Neural progenitor cell (in vitro differentiated cells): ENCODE measurements around the gene FAM89A. TPM values are rescaled to one million over a fixed set of nuclear protein-coding genes. Genes with fewer than 3 reads are reported as not detected.

ENCODE experiments used
- DNase-seq: peaks from one replicate; pipeline ENCODE4 v3.0.0-alpha.2; 2016; ENCODE audit warnings: low spot score
- H2AFZ ChIP-seq: fragments of 200-600 bp; sonication (generic); replicated peaks from 2 replicates; pipeline ENCODE4 v1.6.1; 2016; ENCODE audit warnings: antibody characterized with exemption
- H3F3A ChIP-seq: fragments of 200-600 bp; sonication (generic); 2 replicates; pipeline ENCODE4 v1.6.1; 2016; ENCODE audit warnings: antibody characterized with exemption, low read depth
- H3K27ac ChIP-seq: fragments of 200-600 bp; sonication (generic); 2 replicates; pipeline ENCODE4 v1.5.1; 2016; ENCODE audit warnings: mild to moderate bottlenecking
- H3K27me3 ChIP-seq: fragments of 200-600 bp; sonication (generic); 2 replicates; pipeline ENCODE4 v1.6.1; 2016; ENCODE audit warnings: mild to moderate bottlenecking, moderate library complexity
- H3K36me3 ChIP-seq: fragments of 200-600 bp; sonication (generic); 2 replicates; pipeline ENCODE4 v1.5.1; 2016
- H3K4me1 ChIP-seq: fragments of 200-600 bp; sonication (generic); 2 replicates; pipeline ENCODE4 v1.6.1; 2016; ENCODE audit warnings: mixed run types
- H3K4me2 ChIP-seq: fragments of 200-600 bp; sonication (generic); 2 replicates; pipeline ENCODE4 v1.6.1; 2016
- H3K4me3 ChIP-seq: fragments of 200-600 bp; sonication (generic); 2 replicates; pipeline ENCODE4 v1.5.1; 2016
- H3K79me2 ChIP-seq: fragments of 200-600 bp; sonication (generic); 2 replicates; pipeline ENCODE4 v1.6.1; 2016; ENCODE audit warnings: low read depth
- H3K9ac ChIP-seq: fragments of 200-600 bp; sonication (generic); 2 replicates; pipeline ENCODE4 v1.6.1; 2016
- H3K9me3 ChIP-seq: fragments of 200-600 bp; sonication (generic); 2 replicates; pipeline ENCODE4 v1.5.1; 2016; ENCODE audit warnings: low read depth
- H4K20me1 ChIP-seq: fragments of 200-600 bp; sonication (generic); 2 replicates; pipeline ENCODE4 v1.6.1; 2016; ENCODE audit warnings: low read depth
- H3K27ac Mint-ChIP-seq: 3 replicates; pipeline ENCODE4 v1.8.0; 2021; ENCODE audit warnings: mixed read lengths
- H3K27me3 Mint-ChIP-seq: 2 replicates; pipeline ENCODE4 v1.8.0; 2022; ENCODE audit warnings: low read depth, mild to moderate bottlenecking, inconsistent platforms, moderate library complexity, mixed read lengths; ENCODE audit not compliant: insufficient read depth
- H3K36me3 Mint-ChIP-seq: 3 replicates; pipeline ENCODE4 v1.8.0; 2021; ENCODE audit warnings: mixed read lengths
- H3K4me1 Mint-ChIP-seq: 3 replicates; pipeline ENCODE4 v1.8.0; 2021; ENCODE audit warnings: mixed read lengths
- H3K4me3 Mint-ChIP-seq: 3 replicates; pipeline ENCODE4 v1.8.0; 2021; ENCODE audit warnings: mild to moderate bottlenecking, moderate library complexity, mixed read lengths
- H3K9me3 Mint-ChIP-seq: 3 replicates; pipeline ENCODE4 v1.8.0; 2020; ENCODE audit warnings: mixed read lengths
- CTCF ChIP-seq: fragments of 200-600 bp; sonication (generic); IDR thresholded peaks from 2 replicates; pipeline ENCODE4 v1.5.1; 2017; ENCODE audit warnings: antibody characterized with exemption, mild to moderate bottlenecking
- EZH2 ChIP-seq: fragments of 200-600 bp; sonication (generic); IDR thresholded peaks from 2 replicates; pipeline ENCODE4 v1.6.1; 2017; ENCODE audit warnings: antibody characterized with exemption, mild to moderate bottlenecking, moderate library complexity
- EZH2phosphoT487 ChIP-seq: fragments of 200-600 bp; sonication (generic); IDR thresholded peaks from 2 replicates; pipeline ENCODE4 v1.6.1; 2017; ENCODE audit warnings: antibody characterized with exemption
- total RNA-seq: library from RNA; depleted of rRNA; stranded (reverse); fragments of >200 nt; gene quantifications from 2 replicates; pipeline ENCODE4 v1.2.3, GENCODE V29; 2015; ENCODE audit warnings: low replicate concordance

FAM89A gene
- total RNA-seq, 1 donor from 2014 or later: 2.1 TPM

- no peak overlapping the region for H3K27ac Mint-ChIP-seq
- peaks cover 6% of the 10 kb centered on the region for H3K36me3 Mint-ChIP-seq
- no peaks in the 10 kb centered on the region for H3K9me3 Mint-ChIP-seq
- H3K79me2 ChIP-seq: no peaks in the 10 kb centered on the region
- H3K27ac ChIP-seq: no peak overlapping the region
- H2AFZ ChIP-seq: no peak overlapping the region
- no peak overlapping the region for H3K4me2 ChIP-seq
- H3K4me3 Mint-ChIP-seq: no peak overlapping the region
- no peaks in the 10 kb centered on the region for H3F3A ChIP-seq
- H3K27me3 Mint-ChIP-seq: peaks cover 2% of the 10 kb centered on the region
- H3K4me3 ChIP-seq: no peak overlapping the region
- peaks cover 25% of the 10 kb centered on the region for H3K27me3 ChIP-seq
- H3K36me3 ChIP-seq: no peaks in the 10 kb centered on the region
- no peaks in the 10 kb centered on the region for H3K4me1 ChIP-seq
- no peaks in the 10 kb centered on the region for H4K20me1 ChIP-seq
- no peaks in the 10 kb centered on the region for H3K4me1 Mint-ChIP-seq
- no peak for DNase-seq
- H3K9me3 ChIP-seq: no peaks in the 10 kb centered on the region
- no peak overlapping the region for H3K9ac ChIP-seq
- TF ChIP-seq CTCF: no peak
- no peak for TF ChIP-seq EZH2
- TF ChIP-seq EZH2phosphoT487: no peak
Measured at GRCh38 chr1:231016234-231016633, 23.8 kb downstream of the FAM89A start.

- no peaks in the 10 kb centered on the region for H3K9me3 ChIP-seq
- no peak overlapping the region for H3K27ac ChIP-seq
- H2AFZ ChIP-seq: no peak overlapping the region
- Mint-ChIP-seq H3K9me3 (no peaks in the 10 kb centered on the region), H3K36me3 (no peaks in the 10 kb centered on the region), H3K4me1 (no peaks in the 10 kb centered on the region), H3K4me3 (no peak overlapping the region), H3K27ac (no peak overlapping the region), H3K27me3 (peaks cover 2% of the 10 kb centered on the region)
- no peaks in the 10 kb centered on the region for H4K20me1 ChIP-seq
- no peaks in the 10 kb centered on the region for H3K4me1 ChIP-seq
- no peak for DNase-seq
- TF ChIP-seq EZH2 (no peak), CTCF (no peak), EZH2phosphoT487 (no peak)
- no peaks in the 10 kb centered on the region for H3F3A ChIP-seq
- H3K4me2 ChIP-seq: no peak overlapping the region
- no peak overlapping the region for H3K4me3 ChIP-seq
- no peaks in the 10 kb centered on the region for H3K36me3 ChIP-seq
- peaks cover 30% of the 10 kb centered on the region for H3K27me3 ChIP-seq
- H3K9ac ChIP-seq: no peak overlapping the region
- no peaks in the 10 kb centered on the region for H3K79me2 ChIP-seq
Measured at GRCh38 chr1:231013391-231014015, 26.6 kb downstream of the FAM89A start.

DNA sequence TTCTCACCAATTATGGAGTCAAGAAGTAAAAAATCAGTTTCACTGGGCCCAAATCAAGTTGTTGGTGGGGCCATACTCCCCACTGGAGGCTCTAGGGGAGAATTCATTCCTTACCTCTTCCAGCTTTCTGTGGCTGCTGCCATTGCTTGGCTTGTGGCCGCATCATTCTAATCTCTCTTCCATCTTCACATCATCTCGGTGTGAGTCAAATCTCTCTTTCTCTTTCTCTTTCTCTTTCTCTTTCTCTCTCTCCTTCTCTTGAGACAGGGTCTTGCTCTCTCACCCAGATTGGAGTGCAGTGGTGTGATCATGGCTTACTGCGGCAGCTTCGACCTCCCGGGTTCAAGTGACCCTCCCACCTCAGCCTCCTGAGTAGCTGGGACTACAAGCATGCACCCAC, 28.1 kb downstream of the FAM89A start:
- H3K9ac ChIP-seq: no peak overlapping the region
- Mint-ChIP-seq H3K9me3 (peaks cover 6% of the 10 kb centered on the region), H3K4me3 (no peak overlapping the region), H3K36me3 (no peaks in the 10 kb centered on the region), H3K4me1 (no peaks in the 10 kb centered on the region), H3K27ac (no peak overlapping the region), H3K27me3 (no peaks in the 10 kb centered on the region)
- H3F3A ChIP-seq: no peaks in the 10 kb centered on the region
- no peak overlapping the region for H3K4me3 ChIP-seq
- no peaks in the 10 kb centered on the region for H4K20me1 ChIP-seq
- no peaks in the 10 kb centered on the region for H3K79me2 ChIP-seq
- H3K36me3 ChIP-seq: no peaks in the 10 kb centered on the region
- DNase-seq: no peak
- H3K27ac ChIP-seq: no peak overlapping the region
- peaks cover 8% of the 10 kb centered on the region for H3K9me3 ChIP-seq
- TF ChIP-seq EZH2phosphoT487: no peak
- no peak for TF ChIP-seq CTCF
- TF ChIP-seq EZH2: no peak
- no peak overlapping the region for H3K4me2 ChIP-seq
- H2AFZ ChIP-seq: no peak overlapping the region
- no peaks in the 10 kb centered on the region for H3K4me1 ChIP-seq
- peaks cover 30% of the 10 kb centered on the region for H3K27me3 ChIP-seq
